Loucy (cell line): ENCODE results near the gene SPEM1.

ENCODE experiments used
- CTCF ChIP-seq: fragments of 200-600 bp; sonication (generic); conservative IDR thresholded peaks from 2 replicates; pipeline ENCODE4 v1.5.1; 2014; ENCODE audit warnings: mild to moderate bottlenecking, antibody characterized with exemption, low read length
- EZH2phosphoT487 ChIP-seq: fragments of 200-600 bp; IDR thresholded peaks from 2 replicates; pipeline ENCODE4 v1.6.1; 2018; ENCODE audit warnings: antibody characterized with exemption, mild to moderate bottlenecking, moderate library complexity, borderline replicate concordance

DNA sequence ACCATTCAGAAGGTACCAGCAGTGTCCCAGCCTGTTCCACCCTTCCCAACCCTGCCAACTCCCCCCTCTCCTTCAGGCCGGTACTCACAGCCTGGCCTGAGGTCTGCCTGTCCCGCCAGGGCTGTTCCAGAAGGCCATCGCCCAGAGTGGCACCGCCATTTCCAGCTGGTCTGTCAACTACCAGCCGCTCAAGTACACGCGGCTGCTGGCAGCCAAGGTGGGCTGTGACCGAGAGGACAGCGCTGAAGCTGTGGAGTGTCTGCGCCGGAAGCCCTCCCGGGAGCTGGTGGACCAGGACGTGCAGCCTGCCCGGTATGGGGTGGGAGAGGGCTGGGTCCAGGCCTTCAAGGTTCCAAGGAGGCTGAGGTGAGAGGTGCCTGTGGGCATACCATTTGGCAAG is 5.3 kb upstream of the SPEM1 start:
- no peak for TF ChIP-seq EZH2phosphoT487
- no peak for TF ChIP-seq CTCF
